HCT116 (cell line): Measurements from ENCODE around the gene PPID. TPM values are rescaled to one million over a fixed set of nuclear protein-coding genes. Genes with fewer than 3 reads are reported as not detected.

Experiments
- ATAC-seq: fragments of 200-7000 bp; cut with Tn5 transposase; 2 replicates; pipeline ENCODE4 v1.9.1; 2020; ENCODE audit warnings: mild to moderate bottlenecking, moderate library complexity
- BruUV-seq: library from RNA; stranded (reverse); fragments of 400-500 nt; replicated peaks from 2 replicates; lab custom pipeline; 2021; lab: Mats Ljungman, UMichigan
- CTCF ChIA-PET: fragments of 300-600 bp; sonication (Branson Sonifier 250); formaldehyde crosslinking; loops from one replicate; lab custom pipeline; 2021; ENCODE audit warnings: antibody characterized with exemption; lab: Charles Lee
- POLR2A ChIA-PET: fragments of 300-600, 350-600 bp; sonication (Branson Sonifier 250); formaldehyde crosslinking; loops from one replicate; lab custom pipeline; 2021; ENCODE audit warnings: antibody characterized with exemption; lab: Charles Lee
- RAD21 ChIA-PET, 2 experiments: fragments of 300-600 bp; sonication (Branson Sonifier 250); formaldehyde crosslinking; loops; one replicate each; lab custom pipeline; 2023; ENCODE audit warnings: low total read pairs in 2 of 2; ENCODE audit not compliant: uncharacterized antibody in 2 of 2, unreplicated experiment in 2 of 2, low non-redundant PET in 1 of 2; lab: Charles Lee
- DNase-seq: peaks from one replicate; pipeline ENCODE4 v3.0.0-alpha.2; 2010; ENCODE audit warnings: low read depth, low spot score
- H2AFZ ChIP-seq: fragments of 200-600 bp; shearing (Covaris generic), sonication (generic); 2 replicates; pipeline ENCODE4 v1.6.1; 2017; ENCODE audit warnings: low read depth, mixed run types, mixed read lengths, antibody characterized with exemption, low read length; ENCODE audit not compliant: poor library complexity, severe bottlenecking
- H3K27ac ChIP-seq: 2 replicates; pipeline ENCODE4 v1.5.1; 2012; ENCODE audit warnings: low read depth, low read length
- H3K27me3 ChIP-seq: fragments of 200-600 bp; sonication (generic); 2 replicates; pipeline ENCODE4 v1.6.1; 2016; ENCODE audit warnings: mixed run types, low read length, mixed read lengths; ENCODE audit not compliant: insufficient read depth
- H3K36me3 ChIP-seq, 2 experiments: fragments of 200-500 bp in 1 of 2; fragments of 200-600 bp in 1 of 2; sonication (Bioruptor generic) in 1 of 2; sonication (generic) in 1 of 2; 2 replicates each; pipeline versions ENCODE4 v1.5.1 to v1.6.1; 2014 to 2016; ENCODE audit warnings: low read length in 2 of 2, inconsistent platforms in 1 of 2, mixed read lengths in 1 of 2, mixed run types in 1 of 2; ENCODE audit not compliant: insufficient read depth in 2 of 2, control insufficient read depth in 1 of 2
- H3K4me1 ChIP-seq, 2 experiments: fragments of 200-600 bp in 1 of 2; sonication (generic) in 1 of 2; 2 replicates each; pipeline versions ENCODE4 v1.5.1 to v1.6.1; 2012 to 2017; ENCODE audit warnings: low read length in 2 of 2, inconsistent platforms in 1 of 2, mild to moderate bottlenecking in 1 of 2, mixed read lengths in 1 of 2, mixed run types in 1 of 2, moderate library complexity in 1 of 2; ENCODE audit not compliant: insufficient read depth in 2 of 2, control insufficient read depth in 1 of 2
- H3K4me2 ChIP-seq: fragments of 200-600 bp; sonication (generic); 2 replicates; pipeline ENCODE4 v1.6.1; 2017; ENCODE audit warnings: mixed run types, low read length, mixed read lengths
- H3K4me3 ChIP-seq, 2 experiments: fragments of 200-600 bp in 1 of 2; sonication (generic) in 1 of 2; replicated peaks in 1 of 2; 2 replicates each; pipeline ENCODE4 v1.5.1; 2011 to 2016; ENCODE audit warnings: low read length in 2 of 2, control low read depth in 1 of 2, low read depth in 1 of 2, mild to moderate bottlenecking in 1 of 2, mixed read lengths in 1 of 2, mixed run types in 1 of 2
- H3K79me2 ChIP-seq: fragments of 200-600 bp; sonication (generic); 2 replicates; pipeline ENCODE4 v1.6.1; 2017; ENCODE audit warnings: mild to moderate bottlenecking, mixed run types, low read length, moderate library complexity, mixed read lengths; ENCODE audit not compliant: insufficient read depth
- H3K9ac ChIP-seq: fragments of 200-600 bp; sonication (generic); 2 replicates; pipeline ENCODE4 v1.6.1; 2016; ENCODE audit warnings: low read length, mixed read lengths
- H3K9me2 ChIP-seq: fragments of 200-600 bp; sonication (generic), shearing (Covaris generic); 2 replicates; pipeline ENCODE4 v1.6.1; 2017; ENCODE audit warnings: mixed run types, mild to moderate bottlenecking, moderate library complexity; ENCODE audit not compliant: insufficient read depth
- H3K9me3 ChIP-seq, 2 experiments: fragments of 200-500 bp in 1 of 2; fragments of 200-600 bp in 1 of 2; sonication (Bioruptor generic) in 1 of 2; sonication (generic) in 1 of 2; 2 replicates each; pipeline ENCODE4 v1.6.1; 2014 to 2017; ENCODE audit warnings: low read length in 2 of 2, mixed read lengths in 2 of 2, inconsistent platforms in 1 of 2, low read depth in 1 of 2, mild to moderate bottlenecking in 1 of 2, mixed run types in 1 of 2, moderate library complexity in 1 of 2; ENCODE audit not compliant: control insufficient read depth in 1 of 2, insufficient read depth in 1 of 2
- H4K20me1 ChIP-seq: fragments of 200-600 bp; sonication (generic), shearing (Covaris generic); 2 replicates; pipeline ENCODE4 v1.6.1; 2017; ENCODE audit warnings: mixed run types, mild to moderate bottlenecking, moderate library complexity; ENCODE audit not compliant: insufficient read depth
- ATF3 ChIP-seq: IDR thresholded peaks from 2 replicates; pipeline ENCODE4 v1.6.1; 2012
- CEBPB ChIP-seq: IDR thresholded peaks from 2 replicates; pipeline ENCODE4 v1.6.1; 2012; ENCODE audit warnings: low read depth
- ELF1 ChIP-seq: IDR thresholded peaks from 2 replicates; pipeline ENCODE4 v1.6.1; 2012; ENCODE audit warnings: low read depth, borderline replicate concordance
- EZH2phosphoT487 ChIP-seq: fragments of 200-600 bp; IDR thresholded peaks from 2 replicates; pipeline ENCODE4 v1.6.1; 2018; ENCODE audit warnings: antibody characterized with exemption, borderline replicate concordance
- JUND ChIP-seq: IDR thresholded peaks from 2 replicates; pipeline ENCODE4 v1.6.1; 2012
- MAX ChIP-seq: IDR thresholded peaks from 2 replicates; pipeline ENCODE4 v1.6.1; 2012
- POLR2A ChIP-seq: IDR thresholded peaks from 2 replicates; pipeline ENCODE4 v1.7.0; 2011; ENCODE audit warnings: borderline replicate concordance; ENCODE audit not compliant: insufficient read depth, insufficient read length; ENCODE audit errors: extremely low read depth
- RAD21 ChIP-seq: IDR thresholded peaks from 2 replicates; pipeline ENCODE4 v1.6.1; 2012; ENCODE audit warnings: low read depth, mild to moderate bottlenecking
- REST ChIP-seq: IDR thresholded peaks from 2 replicates; pipeline ENCODE4 v1.6.1; 2012; ENCODE audit warnings: low read depth
- SIN3A ChIP-seq: IDR thresholded peaks from 2 replicates; pipeline ENCODE4 v1.6.1; 2012; ENCODE audit warnings: low read depth
- SP1 ChIP-seq: IDR thresholded peaks from 2 replicates; pipeline ENCODE4 v1.6.1; 2012; ENCODE audit warnings: low read depth
- SRF ChIP-seq: IDR thresholded peaks from 2 replicates; pipeline ENCODE4 v1.6.1; 2012; ENCODE audit warnings: low read depth
- TCF7L2 ChIP-seq: IDR thresholded peaks from 2 replicates; pipeline ENCODE4 v1.7.0; 2011; ENCODE audit warnings: borderline replicate concordance, inconsistent platforms; ENCODE audit not compliant: insufficient read depth, insufficient read length; ENCODE audit errors: extremely low read depth
- YY1 ChIP-seq: IDR thresholded peaks from 2 replicates; pipeline ENCODE4 v1.6.1; 2011; ENCODE audit warnings: low read length, low read depth, moderate library complexity, mild to moderate bottlenecking; ENCODE audit not compliant: insufficient replicate concordance; ENCODE audit errors: extremely low read depth
- ZBTB33 ChIP-seq: IDR thresholded peaks from 2 replicates; pipeline ENCODE4 v1.6.1; 2011; ENCODE audit warnings: mild to moderate bottlenecking, low read length, moderate library complexity; ENCODE audit not compliant: insufficient replicate concordance; ENCODE audit errors: extremely low read depth
- ZFX ChIP-seq: fragments of 450-650 bp; IDR thresholded peaks from 2 replicates; pipeline ENCODE4 v1.6.1; 2017
- ZNF274 ChIP-seq: fragments of 200-500 bp; sonication (Bioruptor generic); IDR thresholded peaks from 2 replicates; pipeline ENCODE4 v1.6.1; 2014; ENCODE audit warnings: mild to moderate bottlenecking, low read depth, low read length, inconsistent platforms
- intact Hi-C: fragments of 100-400 bp; cut with micrococcal nuclease; formaldehyde crosslinking; loops from 2 replicates; pipeline ENCODE4 v1.10.0; 2022
- total RNA-seq: library from RNA; stranded (reverse); gene quantifications from one replicate; pipeline ENCODE4 v1.2.1, GENCODE V29; 2021; ENCODE audit not compliant: unreplicated experiment

The PPID gene
- total RNA-seq, 1 experiment from 2014 or later = 48.2 TPM

- CTCF ChIA-PET = no interaction called here
- Histone ChIP-seq H3K36me3 (no peaks in the 10 kb centered on the region), H3K4me3 (peak overlapping the region; percentile 73 to 75), H3K27ac (peak overlapping the region; percentile 24; the same call in 1 of the 2 replicates), H3K79me2 (no peaks in the 10 kb centered on the region; the same call in 1 of the 2 replicates), H4K20me1 (no peaks in the 10 kb centered on the region), H2AFZ (no peak overlapping the region), H3K4me2 (peak overlapping the region; percentile 94), H3K9me2 (no peaks in the 10 kb centered on the region), H3K27me3 (no peaks in the 10 kb centered on the region), H3K4me1 (peaks cover 4 to 17% of the 10 kb centered on the region in 2 experiments; a peak in 3 of 4 replicates), H3K9me3 (no peaks in the 10 kb centered on the region), H3K9ac (peak overlapping the region; percentile 58)
- peak; percentile 56 for ATAC-seq
- RAD21 ChIA-PET = no interaction called here
- POLR2A ChIA-PET = no interaction called here
- no peak for DNase-seq
- TF ChIP-seq REST (no peak), RAD21 (no peak), JUND (no peak), SRF (no peak), ZBTB33 (no peak), CEBPB (no peak), ELF1 (no peak), MAX (no peak), ZNF274 (no peak), SP1 (no peak), TCF7L2 (no peak), ZFX (no peak), YY1 (no peak), ATF3 (no peak), POLR2A (no peak), EZH2phosphoT487 (no peak), SIN3A (no peak)
- BruUV-seq = no TSS peak
- intact Hi-C loops = no loop called here
These were observed 46.2 kb upstream of the PPID start for GRCh38 chr4:158769175-158769921.
